SU-DHL-6 (cell line): ENCODE measurements around the gene ORMDL3.
A peak's percentile ranks its signal among the peaks of the same experiment; 100 is the strongest.

Experiments
- H2AFZ ChIP-seq: fragments of 200-600 bp; sonication (generic); 2 replicates; pipeline ENCODE4 v1.6.1; 2014; ENCODE audit warnings: low read depth, mild to moderate bottlenecking, moderate library complexity, mixed read lengths, antibody characterized with exemption, low read length; ENCODE audit not compliant: severe bottlenecking
- H3F3A ChIP-seq: fragments of 200-600 bp; shearing (Covaris generic); 2 replicates; pipeline ENCODE4 v1.6.0; 2016; ENCODE audit warnings: antibody characterized with exemption, mild to moderate bottlenecking; ENCODE audit not compliant: insufficient read depth
- H3K27ac ChIP-seq: fragments of 200-600 bp; sonication (generic); 2 replicates; pipeline ENCODE4 v1.5.1; 2016; ENCODE audit warnings: low read depth, mild to moderate bottlenecking, low read length, moderate library complexity, mixed read lengths
- H3K27me3 ChIP-seq: fragments of 200-600 bp; sonication (generic), shearing (Covaris generic); 2 replicates; pipeline ENCODE4 v1.6.0; 2014; ENCODE audit warnings: mild to moderate bottlenecking, low read length
- H3K36me3 ChIP-seq: fragments of 200-600 bp; sonication (generic); 2 replicates; pipeline ENCODE4 v1.6.1; 2014; ENCODE audit warnings: mild to moderate bottlenecking, low read length, mixed read lengths
- H3K4me2 ChIP-seq: fragments of 300-600, 200-600 bp; shearing (Covaris generic), sonication (generic); 2 replicates; pipeline ENCODE4 v1.6.0; 2014; ENCODE audit warnings: low read length, low read depth, mild to moderate bottlenecking; ENCODE audit not compliant: poor library complexity, severe bottlenecking
- H3K4me3 ChIP-seq: fragments of 200-600 bp; sonication (generic); 2 replicates; pipeline ENCODE4 v1.5.1; 2014; ENCODE audit warnings: antibody characterized with exemption, low read length, mild to moderate bottlenecking, mixed read lengths; ENCODE audit not compliant: insufficient read depth, poor library complexity, severe bottlenecking
- H3K79me2 ChIP-seq: fragments of 200-600 bp; sonication (generic); 2 replicates; pipeline ENCODE4 v1.6.1; 2014; ENCODE audit warnings: mild to moderate bottlenecking, low read length, moderate library complexity; ENCODE audit not compliant: insufficient read depth
- H3K9ac ChIP-seq: fragments of 200-600 bp; sonication (generic); 2 replicates; pipeline ENCODE4 v1.7.0; 2014; ENCODE audit warnings: mild to moderate bottlenecking, low read length
- H3K9me2 ChIP-seq: fragments of 200-600 bp; sonication (generic); replicated peaks from 2 replicates; pipeline ENCODE4 v1.6.1; 2014; ENCODE audit warnings: low read length; ENCODE audit not compliant: insufficient read depth
- H3K9me3 ChIP-seq: fragments of 200-600 bp; sonication (generic); 2 replicates; pipeline ENCODE4 v1.6.1; 2014; ENCODE audit warnings: low read length, mixed read lengths; ENCODE audit not compliant: insufficient read depth
- H4K20me1 ChIP-seq: fragments of 200-600 bp; sonication (generic); 2 replicates; pipeline ENCODE4 v1.6.1; 2014; ENCODE audit warnings: low read depth, mild to moderate bottlenecking, antibody characterized with exemption, low read length, moderate library complexity, mixed read lengths
- EZH2phosphoT487 ChIP-seq: fragments of 200-600 bp; sonication (generic), shearing (Covaris generic); conservative IDR thresholded peaks from 2 replicates; pipeline ENCODE4 v1.6.1; 2018; ENCODE audit warnings: mild to moderate bottlenecking, antibody characterized with exemption, low read length, moderate library complexity, mixed read lengths
- TF ChIP-seq, protein P1 (sequence below): fragments of 200-600 bp; sonication (generic); IDR thresholded peaks from one replicate; pipeline ENCODE4 v1.5.1; 2017; ENCODE audit warnings: antibody characterized with exemption, mild to moderate bottlenecking, low read length, moderate library complexity; ENCODE audit not compliant: insufficient read depth, poor library complexity, severe bottlenecking

The ORMDL3 gene

DNA sequence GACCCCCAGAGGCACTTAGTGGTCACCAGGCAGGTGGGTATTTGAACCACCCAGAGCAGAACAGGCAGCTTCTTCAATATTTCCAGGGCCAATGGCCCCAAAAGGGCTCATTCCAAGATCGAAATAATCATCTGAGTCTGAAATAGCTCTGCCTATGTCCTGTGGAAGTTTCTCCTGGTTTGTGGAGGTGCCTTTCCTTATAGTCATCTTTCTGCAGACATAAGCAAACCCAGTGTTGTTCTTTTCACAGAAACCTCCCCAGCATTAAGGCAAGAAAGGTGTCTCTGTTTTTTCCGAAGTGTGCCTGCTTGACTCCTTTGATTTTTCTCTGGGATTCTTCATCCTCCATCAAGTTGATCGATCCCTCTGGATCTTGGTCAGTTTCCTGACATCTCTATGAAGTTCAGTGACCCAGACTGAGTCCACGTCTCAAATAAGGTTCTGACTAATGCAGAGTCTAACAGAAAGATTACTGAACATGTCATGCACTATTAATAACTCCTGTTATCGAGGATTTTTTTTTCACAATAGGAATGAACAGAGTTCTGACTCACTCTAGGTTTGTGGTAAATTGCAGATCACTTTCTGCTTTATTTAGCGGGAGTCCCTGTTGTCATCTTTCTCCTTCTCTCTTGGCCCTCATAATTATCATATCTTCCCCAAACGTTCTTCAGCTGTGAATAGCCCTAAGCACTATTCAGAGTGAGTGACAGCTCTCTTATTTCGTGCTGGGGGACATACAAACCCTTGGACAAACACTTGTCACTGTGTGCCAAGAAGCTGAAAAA lies 1.7 kb upstream of the ORMDL3 start:
- Histone ChIP-seq H3F3A (no peaks in the 10 kb centered on the region), H4K20me1 (no peaks in the 10 kb centered on the region), H3K4me3 (no peak overlapping the region), H2AFZ (no peak overlapping the region), H3K27ac (no peak overlapping the region), H3K9ac (no peak overlapping the region), H3K9me2 (no peaks in the 10 kb centered on the region), H3K27me3 (no peaks in the 10 kb centered on the region), H3K79me2 (peaks cover 31% of the 10 kb centered on the region), H3K4me2 (no peak overlapping the region), H3K36me3 (no peaks in the 10 kb centered on the region), H3K9me3 (no peaks in the 10 kb centered on the region)
- TF ChIP-seq, protein P1, sequence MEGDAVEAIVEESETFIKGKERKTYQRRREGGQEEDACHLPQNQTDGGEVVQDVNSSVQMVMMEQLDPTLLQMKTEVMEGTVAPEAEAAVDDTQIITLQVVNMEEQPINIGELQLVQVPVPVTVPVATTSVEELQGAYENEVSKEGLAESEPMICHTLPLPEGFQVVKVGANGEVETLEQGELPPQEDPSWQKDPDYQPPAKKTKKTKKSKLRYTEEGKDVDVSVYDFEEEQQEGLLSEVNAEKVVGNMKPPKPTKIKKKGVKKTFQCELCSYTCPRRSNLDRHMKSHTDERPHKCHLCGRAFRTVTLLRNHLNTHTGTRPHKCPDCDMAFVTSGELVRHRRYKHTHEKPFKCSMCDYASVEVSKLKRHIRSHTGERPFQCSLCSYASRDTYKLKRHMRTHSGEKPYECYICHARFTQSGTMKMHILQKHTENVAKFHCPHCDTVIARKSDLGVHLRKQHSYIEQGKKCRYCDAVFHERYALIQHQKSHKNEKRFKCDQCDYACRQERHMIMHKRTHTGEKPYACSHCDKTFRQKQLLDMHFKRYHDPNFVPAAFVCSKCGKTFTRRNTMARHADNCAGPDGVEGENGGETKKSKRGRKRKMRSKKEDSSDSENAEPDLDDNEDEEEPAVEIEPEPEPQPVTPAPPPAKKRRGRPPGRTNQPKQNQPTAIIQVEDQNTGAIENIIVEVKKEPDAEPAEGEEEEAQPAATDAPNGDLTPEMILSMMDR: no peak
- no peak for TF ChIP-seq EZH2phosphoT487

DNA sequence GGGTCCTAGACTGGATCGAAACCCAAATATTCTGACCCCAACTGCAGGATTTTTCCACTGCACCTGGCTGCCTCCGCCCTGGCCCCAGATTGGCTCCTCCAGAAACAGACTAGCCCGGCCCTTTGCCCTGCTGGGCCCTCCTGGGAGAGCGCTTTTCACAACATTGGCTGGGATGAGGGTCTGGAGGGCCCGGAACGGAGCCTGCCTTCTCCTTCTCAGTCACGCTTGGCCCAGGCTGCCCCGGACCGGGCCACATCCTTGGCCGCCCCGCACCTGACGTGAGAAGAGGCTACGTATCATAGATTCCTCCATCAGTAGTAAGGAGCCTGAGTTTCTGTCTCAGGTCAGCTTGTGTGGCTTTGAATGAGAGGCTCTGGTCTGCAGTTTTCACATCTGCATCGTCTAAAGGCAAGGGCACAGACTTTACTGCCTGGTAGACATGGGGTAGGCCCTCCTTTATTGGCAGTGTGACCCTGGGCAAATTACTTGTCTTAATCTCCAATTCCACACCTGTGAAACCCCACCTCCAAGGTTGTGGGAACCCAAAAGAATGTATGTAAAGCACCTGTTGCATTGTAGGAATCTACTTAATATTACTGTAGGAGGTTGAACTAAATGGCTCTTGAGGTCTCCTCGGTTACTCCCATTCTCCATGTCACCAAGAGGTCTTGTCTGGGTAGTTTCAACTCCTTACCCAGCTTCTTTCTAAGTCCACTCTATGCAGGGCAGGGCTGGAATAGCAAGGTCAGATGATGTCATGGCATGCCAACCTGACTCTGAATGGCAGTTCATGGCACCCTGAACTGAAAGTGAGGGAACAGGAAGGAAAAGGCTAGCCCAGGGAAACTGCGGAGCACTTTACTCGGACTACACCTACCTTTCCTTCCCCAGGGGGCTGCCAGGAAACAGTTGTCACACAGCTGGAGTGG lies 792 bp upstream of the ORMDL3 start:
- no peak overlapping the region for H3K27ac ChIP-seq
- no peak for TF ChIP-seq EZH2phosphoT487
- TF ChIP-seq, protein P1: no peak

DNA sequence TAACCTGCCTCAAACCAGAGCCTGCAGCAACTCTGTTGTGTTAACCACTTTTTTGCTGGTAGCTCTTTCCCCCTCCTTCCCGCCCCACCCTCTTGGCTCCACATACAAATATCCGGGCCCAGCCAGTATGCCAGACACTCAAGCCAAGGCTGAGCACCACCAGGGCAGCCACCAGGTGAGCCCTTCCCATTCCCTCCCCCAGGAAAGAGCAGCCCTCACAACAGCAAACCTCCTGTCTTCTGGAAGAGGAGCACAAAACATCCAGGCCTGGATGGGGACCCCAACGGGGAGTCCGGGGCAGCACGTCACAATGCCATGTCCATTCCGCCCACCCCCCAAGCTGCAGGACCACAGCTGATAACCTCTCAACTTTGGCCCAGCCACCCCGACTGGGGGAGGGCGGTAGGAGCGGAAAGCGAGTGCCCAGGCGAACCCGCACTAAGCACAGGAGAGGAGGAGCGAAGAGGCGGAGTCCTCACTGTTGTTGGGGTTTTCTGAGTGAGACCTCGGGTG lies 757 bp downstream of the ORMDL3 start:
- no peaks in the 10 kb centered on the region for H4K20me1 ChIP-seq
- H3K4me2 ChIP-seq: peak overlapping the region; percentile 89
- H3K27me3 ChIP-seq: no peaks in the 10 kb centered on the region
- peak overlapping the region; percentile 90 for H3K4me3 ChIP-seq
- H3K9ac ChIP-seq: peak overlapping the region; percentile 78
- H2AFZ ChIP-seq: peak overlapping the region; percentile 98
- peaks cover 31% of the 10 kb centered on the region for H3K79me2 ChIP-seq
- H3K27ac ChIP-seq: 0 out of 2 replicates have a peak overlapping the region, but pooled peaks have one; percentile 20
- TF ChIP-seq EZH2phosphoT487: no peak
- TF ChIP-seq, protein P1: no peak
- H3K36me3 ChIP-seq: no peaks in the 10 kb centered on the region
- H3K9me2 ChIP-seq: no peaks in the 10 kb centered on the region
- H3K9me3 ChIP-seq: no peaks in the 10 kb centered on the region
- H3F3A ChIP-seq: no peaks in the 10 kb centered on the region

More for the DNA sequence above, 792 bp upstream of the ORMDL3 start:
- peak overlapping the region; percentile 90 for H3K4me3 ChIP-seq
- H2AFZ ChIP-seq: peak overlapping the region; percentile 98
- H3K36me3 ChIP-seq: no peaks in the 10 kb centered on the region
- H4K20me1 ChIP-seq: no peaks in the 10 kb centered on the region
- peak overlapping the region; percentile 78 for H3K9ac ChIP-seq
- no peaks in the 10 kb centered on the region for H3K9me2 ChIP-seq
- H3K4me2 ChIP-seq: peak overlapping the region; percentile 89
- no peaks in the 10 kb centered on the region for H3K27me3 ChIP-seq
- H3F3A ChIP-seq: no peaks in the 10 kb centered on the region
- H3K79me2 ChIP-seq: peaks cover 31% of the 10 kb centered on the region
- no peaks in the 10 kb centered on the region for H3K9me3 ChIP-seq
